Motor neuron (in vitro differentiated cells): ENCODE data around the gene FOSL2. TPM values are rescaled to one million over a fixed set of nuclear protein-coding genes. Genes with fewer than 3 reads are reported as not detected.

Experiments used
- ATAC-seq, 8 experiments: fragments of 200-7000 bp; cut with Tn5 transposase; replicated peaks in 6 of 8; 2 replicates each; pipeline ENCODE4 v1.8.0; 2021; ENCODE audit warnings: mild to moderate bottlenecking in 8 of 8, moderate library complexity in 8 of 8
- H3K27ac ChIP-seq, 2 donors: fragments of 250-450 bp; sonication (Bioruptor Pico); 2 replicates each; pipeline ENCODE4 v1.9.0; 2021; ENCODE audit warnings: antibody characterized with exemption in 2 of 2, mild to moderate bottlenecking in 2 of 2, moderate library complexity in 1 of 2
- H3K4me1 ChIP-seq, 2 donors: fragments of 250-450 bp; sonication (Bioruptor Pico); replicated peaks in 1 of 2; 2 replicates each; pipeline ENCODE4 v1.6.1; 2021; ENCODE audit warnings: antibody characterized with exemption in 2 of 2, mild to moderate bottlenecking in 2 of 2, moderate library complexity in 1 of 2
- H3K4me3 ChIP-seq, 5 donors: fragments of 250-450 bp; sonication (Bioruptor Pico); 2 replicates each; pipeline ENCODE4 v1.9.0; 2021; ENCODE audit warnings: antibody characterized with exemption in 5 of 5, mild to moderate bottlenecking in 5 of 5, moderate library complexity in 4 of 5
- WGBS, 10 experiments: fragments of 450-650 bp; shearing (Covaris generic); methylation state at CpG; one replicate each; pipeline ENCODE4 v1.0.0; 2022; 5-methylcytosine and 5-hydroxymethylcytosine counted together
- in situ Hi-C, 9 experiments: fragments of 400-800 bp; cut with MboI; loops; one replicate each; pipeline ENCODE4 v1.15.0; 2021; ENCODE audit warnings: low sequenced_read_pairs in 9 of 9, low pct_unique_long_range_greater_than_20kb in 2 of 9; ENCODE audit not compliant: unreplicated experiment in 9 of 9
- total RNA-seq, 8 experiments: library from RNA; unstranded; fragments of 300-600 nt; gene quantifications; 2 replicates each; pipeline versions ENCODE4 v1.2.3 to v1.2.4, GENCODE V29; 2022

The FOSL2 gene
- total RNA-seq: 10 to 100 TPM in 4 of 8 experiments, 1 to 10 TPM in 4; 1.6 to 67.7 (median 16.1) TPM

DNA sequence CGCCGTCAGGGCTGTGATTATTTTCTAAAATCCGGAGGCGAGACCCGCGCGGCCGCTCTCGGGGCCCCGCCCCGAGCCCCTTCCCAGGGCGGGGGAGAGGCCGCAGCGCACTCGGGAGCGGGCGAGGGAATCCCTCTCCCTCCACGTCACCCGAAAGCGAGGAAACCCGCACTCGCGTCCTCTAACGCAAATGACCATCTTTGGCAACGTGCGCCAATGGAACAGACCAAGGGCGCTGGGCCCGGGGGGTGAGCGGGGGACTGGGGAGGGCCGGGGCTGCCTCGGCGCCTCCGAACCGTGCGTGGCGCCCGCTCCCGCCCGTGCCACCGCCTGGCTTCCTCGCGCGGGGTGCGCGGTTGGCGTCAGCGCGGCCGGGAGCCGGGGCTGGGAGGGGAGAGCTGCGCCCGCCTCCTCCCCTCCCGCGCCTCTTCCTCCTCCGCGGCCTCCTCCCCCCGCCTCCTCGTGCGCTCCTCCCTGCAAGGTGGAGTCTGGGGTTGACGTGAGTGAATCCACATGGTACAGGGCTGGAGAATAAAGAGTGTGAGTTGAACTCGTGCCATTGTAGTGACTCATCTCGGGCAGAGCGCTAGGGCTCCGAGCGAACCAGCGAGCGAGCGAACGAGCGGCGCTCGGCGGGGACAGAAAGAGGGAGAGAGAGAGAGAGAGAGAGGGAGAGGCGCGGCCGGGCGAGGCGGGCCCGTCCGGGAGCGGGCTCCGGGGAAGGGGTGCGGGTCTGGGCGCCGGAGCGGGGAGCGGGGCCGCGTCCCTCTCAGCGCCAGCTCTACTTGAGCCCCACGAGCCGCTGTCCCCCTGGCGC lies at the start of gene FOSL2:
Gene FOSL2 (plus strand): TSS at position 562 of the 817 bp plus-strand sequence. CDS start 863 bp downstream, outside the sequence.
- peak within 1 kb of the TSS; percentile 45 to 79 (median 47) for H3K4me3 ChIP-seq
- peaks cover 4 to 20% of the 10 kb centered on the region in 2 donors for H3K4me1 ChIP-seq
- ATAC-seq: peak; percentile 25 to 76 (median 68)
- in situ Hi-C loops: loop anchor here in 4 of 9 experiments (10.0 to 25.0 kb wide), 3 partner anchors 678 to 698 kb away; no protein-coding TSS in a partner anchor
- 0% methylated on average over 1 of the region's 93 CpGs; no CpG with 5 or more reads in 9 of the 10 experiments for WGBS, 10 experiments
- H3K27ac ChIP-seq: peak within 1 kb of the TSS; percentile 92 to 95

DNA sequence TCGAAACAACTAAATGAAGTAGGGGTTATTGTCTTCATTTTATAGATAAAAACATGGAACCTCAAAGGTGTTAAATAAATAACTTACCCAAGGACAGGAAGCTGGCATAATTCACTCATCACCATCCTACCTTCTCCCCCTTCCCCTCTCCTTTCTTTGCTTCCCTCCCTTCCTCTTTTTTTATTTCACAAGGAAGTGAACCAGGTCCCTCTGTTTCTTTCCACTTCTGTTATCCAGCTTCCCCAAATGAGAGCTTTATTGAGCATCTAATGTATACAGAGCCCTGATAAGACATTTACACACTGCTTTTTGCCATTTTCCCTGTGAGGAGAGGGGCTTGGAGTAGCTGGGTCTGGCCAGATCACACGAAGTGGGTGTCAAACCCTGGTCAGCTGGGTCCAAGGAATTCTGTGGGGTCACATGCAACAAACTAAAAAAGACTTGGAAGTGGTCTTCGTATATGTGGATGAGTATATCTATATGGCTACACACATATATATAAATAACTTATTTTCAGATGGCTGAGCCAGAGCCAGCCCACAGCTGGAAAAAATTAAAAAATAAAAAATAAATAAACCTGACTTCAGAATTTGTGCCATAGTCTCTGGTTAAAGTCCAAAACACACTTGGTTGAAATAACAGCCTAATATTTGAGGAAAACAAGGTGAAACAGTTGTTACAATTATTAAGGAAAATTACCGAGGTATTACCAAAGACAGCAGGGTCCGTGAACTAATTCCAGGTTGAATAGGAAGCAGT lies 49.3 kb upstream of the FOSL2 start:
- no peak overlapping the region for H3K27ac ChIP-seq
- in situ Hi-C loops: no loop called here
- H3K4me3 ChIP-seq: no peak overlapping the region
- H3K4me1 ChIP-seq: peaks cover 0 to 7% of the 10 kb centered on the region in 2 donors
- no peak for ATAC-seq
- WGBS, 10 experiments: 39 to 100% (median 80%) methylated on average over 2 to 5 of the region's 5 CpGs; no CpG with 5 or more reads in 1 of the 10 experiments

DNA sequence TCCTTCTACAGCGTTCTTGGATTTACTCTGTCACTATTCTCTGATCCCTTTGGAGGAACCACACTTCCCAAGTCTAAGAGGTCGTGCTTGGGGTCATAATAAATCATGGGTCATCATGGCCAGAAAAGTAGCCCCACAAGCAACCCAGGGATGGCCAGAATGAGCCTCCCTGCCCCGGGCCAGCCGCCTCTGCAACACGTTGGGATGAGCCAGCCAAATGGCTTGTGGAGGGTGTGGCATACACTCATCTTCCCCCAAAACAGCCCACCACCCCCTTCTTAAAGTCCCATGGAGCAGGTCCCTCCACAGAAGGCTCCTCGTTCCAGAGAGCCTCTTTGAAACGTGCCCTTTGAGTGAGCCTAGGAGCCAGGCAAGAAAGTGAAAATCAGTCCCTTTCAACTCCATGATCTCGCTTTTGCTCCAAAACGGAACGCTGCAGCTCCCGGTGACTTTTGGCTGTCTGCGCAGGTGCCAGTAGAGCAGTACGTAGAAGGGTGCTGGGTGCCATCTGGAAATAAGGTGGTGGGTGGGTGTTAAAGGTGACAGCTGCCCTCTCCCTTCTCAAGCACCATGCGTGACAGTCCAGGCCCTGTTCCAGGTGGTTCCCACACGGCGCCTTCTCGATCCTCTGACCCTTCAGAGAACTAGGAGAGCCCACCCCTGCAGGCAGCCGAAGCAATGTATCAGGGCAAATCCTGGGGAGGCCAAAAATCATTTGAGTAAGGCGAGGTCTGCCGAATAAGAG lies 48.5 kb upstream of the FOSL2 start:
- in situ Hi-C loops: no loop called here
- no peak overlapping the region for H3K27ac ChIP-seq
- H3K4me3 ChIP-seq: no peak overlapping the region
- ATAC-seq: no peak
- H3K4me1 ChIP-seq: peaks cover 0 to 4% of the 10 kb centered on the region in 2 donors
- 42 to 100% (median 79%) methylated on average over 1 to 8 of the region's 20 CpGs; no CpG with 5 or more reads in 2 of the 10 experiments for WGBS, 10 experiments

DNA sequence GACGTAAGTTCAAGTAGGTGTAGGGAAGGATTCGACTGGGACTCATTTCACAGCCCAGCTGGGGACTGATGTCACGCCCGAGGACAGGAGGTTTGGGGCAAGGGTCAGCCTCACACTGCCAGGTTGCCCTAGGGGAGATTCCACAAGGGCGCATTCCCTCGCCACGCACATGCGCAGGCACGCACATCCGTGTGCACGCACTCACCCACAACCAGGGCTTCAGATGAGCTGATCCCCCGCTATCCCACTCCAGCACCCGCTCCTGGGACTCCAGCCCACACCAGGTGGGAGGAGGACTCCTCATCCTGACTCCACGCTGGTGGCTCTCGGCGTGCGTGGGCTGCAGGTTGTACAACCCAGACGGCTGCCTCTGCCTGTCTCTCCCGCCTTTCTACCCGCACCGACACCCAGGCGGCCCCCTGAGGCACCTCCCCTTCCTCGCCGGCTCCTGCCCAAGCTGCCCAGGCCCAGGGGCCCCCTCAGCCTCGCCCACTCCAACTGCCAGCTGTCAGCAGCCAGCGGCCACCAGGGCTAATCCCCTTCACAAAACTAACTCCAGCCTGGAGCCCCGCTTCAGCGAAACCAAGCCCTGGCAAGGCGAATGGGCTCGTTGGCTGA lies 47.8 kb upstream of the FOSL2 start:
- Histone ChIP-seq H3K4me3 (no peak overlapping the region), H3K27ac (no peak overlapping the region), H3K4me1 (peaks cover 0 to 4% of the 10 kb centered on the region in 2 donors)
- in situ Hi-C loops: no loop called here
- WGBS, 10 experiments: 80 to 100% (median 100%) methylated on average over 1 to 8 of the region's 30 CpGs; no CpG with 5 or more reads in 3 of the 10 experiments
- ATAC-seq: no peak

DNA sequence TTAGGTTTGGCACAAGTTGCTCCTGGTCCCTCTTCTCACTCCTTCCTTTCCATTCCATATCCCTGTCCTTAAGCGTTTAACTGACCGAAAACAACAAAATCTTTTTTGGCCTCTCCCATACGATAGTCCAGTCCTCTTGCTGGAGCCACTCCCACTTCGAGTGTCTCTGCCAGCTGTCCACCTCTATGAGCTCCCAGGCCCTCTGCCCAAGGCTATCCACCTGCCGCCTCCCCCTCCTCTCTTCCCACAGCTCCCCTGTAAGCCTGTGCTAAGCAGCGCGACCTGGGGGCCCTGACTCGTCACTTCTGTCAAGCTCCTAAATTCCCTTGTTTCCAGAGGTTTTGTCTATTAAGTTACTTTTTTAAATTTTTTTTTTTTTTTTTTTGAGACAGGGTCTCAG lies 47.0 kb upstream of the FOSL2 start:
- in situ Hi-C loops: no loop called here

DNA sequence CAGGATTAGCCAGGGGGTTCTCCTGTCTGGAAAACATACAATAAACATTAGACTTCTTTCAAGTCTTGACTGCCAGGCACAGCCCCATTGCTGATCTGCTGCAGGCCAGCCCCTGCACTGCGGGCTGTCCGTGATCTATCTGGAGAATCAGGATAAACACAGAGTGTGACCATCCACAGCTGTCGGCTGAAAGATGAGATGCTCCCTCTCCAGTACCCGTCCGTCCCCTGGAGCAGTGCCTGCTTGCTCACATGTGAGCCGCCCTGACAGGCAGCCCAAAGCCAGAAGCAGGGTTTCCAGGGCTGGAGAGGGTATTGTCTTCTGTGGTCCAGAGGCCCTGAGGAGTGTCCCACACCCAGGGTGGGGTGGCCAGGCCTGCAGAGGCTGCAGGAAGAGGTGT lies 46.1 kb upstream of the FOSL2 start:
- in situ Hi-C loops: no loop called here
- WGBS, 10 experiments: 0 to 86% (median 63%) methylated on average over 1 to 3 of the region's 6 CpGs; no CpG with 5 or more reads in 6 of the 10 experiments
- Histone ChIP-seq H3K4me1 (peaks cover 0 to 4% of the 10 kb centered on the region in 2 donors), H3K27ac (no peak overlapping the region), H3K4me3 (no peak overlapping the region)
- peak in 3 of 8 experiments; percentile 32 to 54 (median 43) for ATAC-seq

More for the DNA sequence above, 47.0 kb upstream of the FOSL2 start:
- Histone ChIP-seq H3K4me3 (no peak overlapping the region), H3K4me1 (peaks cover 0 to 4% of the 10 kb centered on the region in 2 donors), H3K27ac (no peak overlapping the region)
- 62 to 92% (median 84%) methylated on average over 2 to 7 of the region's 8 CpGs; no CpG with 5 or more reads in 2 of the 10 experiments for WGBS, 10 experiments
- no peak for ATAC-seq

DNA sequence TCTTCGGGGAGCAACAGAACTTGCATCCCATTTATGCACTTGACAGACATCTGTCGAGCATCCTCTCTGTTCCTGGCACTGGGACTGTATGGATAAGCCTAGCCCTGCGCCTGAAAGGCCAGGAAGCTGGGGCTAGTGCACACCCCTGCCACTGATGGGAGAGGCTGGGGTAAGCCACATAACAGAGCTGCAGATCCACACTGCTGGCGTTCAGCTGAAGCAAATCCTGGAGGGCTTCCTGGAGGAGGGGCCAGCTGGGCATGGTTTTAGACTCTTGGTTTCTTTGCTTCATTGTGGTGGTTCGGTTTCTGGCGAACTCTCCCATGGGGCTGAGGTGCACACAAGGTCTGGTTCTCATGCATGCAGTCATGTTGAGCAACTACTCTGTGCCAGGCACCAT lies 45.5 kb upstream of the FOSL2 start:
- WGBS, 10 experiments: 61 to 100% (median 100%) methylated on average over 1 to 3 of the region's 6 CpGs; no CpG with 5 or more reads in 4 of the 10 experiments

DNA sequence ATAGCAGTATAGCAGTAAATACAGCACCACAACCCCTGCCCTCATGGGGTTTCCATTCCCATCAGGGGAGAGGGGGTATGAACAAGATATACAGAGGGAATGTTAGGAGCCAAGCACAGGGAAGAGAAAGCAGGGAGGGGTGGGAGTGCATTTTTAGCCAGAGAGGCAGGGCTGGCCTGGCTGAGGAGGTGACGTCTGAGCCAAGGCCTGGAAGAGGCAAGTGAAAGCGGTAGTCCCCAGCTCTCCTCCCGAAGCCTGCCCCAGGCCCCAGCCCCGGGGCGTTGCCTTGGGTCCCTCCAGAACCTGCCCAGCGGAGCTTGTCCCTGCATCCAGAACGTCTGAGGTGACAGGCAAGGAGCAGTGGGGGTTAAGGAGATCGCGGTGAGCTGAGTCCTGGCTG lies 45.1 kb upstream of the FOSL2 start:
- in situ Hi-C loops: no loop called here
- 64 to 79% methylated on average over 2 to 7 of the region's 9 CpGs; no CpG with 5 or more reads in 8 of the 10 experiments for WGBS, 10 experiments
- no peak overlapping the region for H3K27ac ChIP-seq
- peaks cover 0 to 1% of the 10 kb centered on the region in 2 donors for H3K4me1 ChIP-seq
- peak in 2 of 8 experiments; percentile 13 to 14 for ATAC-seq
- no peak overlapping the region for H3K4me3 ChIP-seq

More for the DNA sequence above, 45.5 kb upstream of the FOSL2 start:
- in situ Hi-C loops: no loop called here
- Histone ChIP-seq H3K4me1 (peaks cover 0 to 4% of the 10 kb centered on the region in 2 donors), H3K4me3 (no peak overlapping the region), H3K27ac (no peak overlapping the region)
- no peak for ATAC-seq

DNA sequence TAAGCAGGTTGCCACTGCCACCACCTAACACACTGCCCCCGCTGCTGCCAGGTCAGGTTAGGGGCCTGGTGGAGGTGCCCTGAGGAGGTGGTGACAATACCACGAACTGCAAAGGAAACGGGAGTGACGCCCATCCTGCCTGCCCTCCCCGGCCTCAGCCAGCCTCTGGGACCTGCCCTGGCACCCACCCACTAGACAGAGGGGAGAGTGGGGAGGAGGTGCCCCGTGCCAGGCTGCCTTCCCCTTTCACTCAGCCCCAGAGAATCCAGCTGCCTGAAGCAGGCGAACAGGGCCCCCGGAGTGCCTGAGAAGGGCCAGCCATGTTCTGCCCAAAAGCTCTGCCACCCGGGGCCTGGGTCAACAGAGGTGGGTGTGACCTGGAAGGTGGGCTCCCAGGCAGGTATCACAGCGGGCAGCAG lies 44.5 kb upstream of the FOSL2 start:
- H3K27ac ChIP-seq: no peak overlapping the region
- no peaks in the 10 kb centered on the region for H3K4me1 ChIP-seq
- in situ Hi-C loops: no loop called here
- 50 to 70% methylated on average over 1 to 2 of the region's 10 CpGs; no CpG with 5 or more reads in 8 of the 10 experiments for WGBS, 10 experiments
- ATAC-seq: no peak
- no peak overlapping the region for H3K4me3 ChIP-seq

DNA sequence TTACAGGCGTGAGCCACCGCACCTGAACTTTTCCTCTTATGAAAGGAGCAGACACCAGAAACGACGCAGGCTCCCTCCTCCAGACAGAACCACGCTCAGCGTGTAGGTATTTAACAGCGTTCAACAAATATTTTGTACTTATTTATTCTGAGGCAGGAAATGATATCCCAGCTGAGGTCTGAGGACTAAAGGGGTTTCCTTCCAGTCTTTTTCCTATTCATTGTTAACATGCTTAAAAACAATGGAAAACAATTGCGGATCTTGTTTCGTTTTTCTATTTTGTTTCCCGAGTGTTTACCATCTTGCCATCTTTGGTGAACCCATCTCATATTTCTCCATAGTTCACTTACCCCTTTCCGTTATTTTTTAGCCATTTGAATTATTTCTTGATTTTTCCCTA lies 43.7 kb upstream of the FOSL2 start:
- ATAC-seq: no peak
- 92 to 100% (median 96%) methylated on average over 4 to 11 of the region's 11 CpGs for WGBS, 10 experiments
- Histone ChIP-seq H3K4me1 (no peaks in the 10 kb centered on the region), H3K27ac (no peak overlapping the region), H3K4me3 (no peak overlapping the region)
- in situ Hi-C loops: no loop called here

DNA sequence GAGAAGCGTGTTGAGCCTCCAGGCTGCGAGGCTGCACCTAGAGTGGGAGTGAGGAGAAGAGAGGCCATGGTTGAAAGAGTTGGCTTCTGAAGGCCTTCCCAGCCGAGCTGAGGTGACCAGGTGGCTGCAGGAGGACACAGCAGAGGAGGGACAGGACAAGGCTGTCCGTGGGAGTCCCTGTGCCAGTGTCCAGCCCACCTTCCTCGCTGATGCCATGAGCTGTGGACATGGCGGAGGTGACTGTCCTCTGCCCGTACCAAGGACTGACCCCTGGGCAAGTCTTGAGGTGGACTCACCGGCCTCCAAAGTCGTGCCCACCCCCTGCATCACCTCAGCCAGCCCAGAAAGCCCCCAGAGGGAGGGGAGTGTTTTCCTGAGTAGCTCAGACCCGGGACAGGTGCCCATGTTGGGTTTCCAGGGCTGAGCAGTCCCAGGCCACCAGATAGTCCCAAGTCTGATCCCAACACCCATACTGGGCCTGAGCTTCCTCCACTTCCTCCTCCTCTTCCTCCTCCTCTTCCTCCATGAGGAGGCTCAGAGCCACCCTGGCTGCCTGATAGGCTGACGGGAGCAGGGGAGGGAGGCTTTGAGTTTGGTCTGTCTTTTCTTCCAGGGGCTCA lies 43.0 kb upstream of the FOSL2 start:
- no peaks in the 10 kb centered on the region for H3K4me1 ChIP-seq

DNA sequence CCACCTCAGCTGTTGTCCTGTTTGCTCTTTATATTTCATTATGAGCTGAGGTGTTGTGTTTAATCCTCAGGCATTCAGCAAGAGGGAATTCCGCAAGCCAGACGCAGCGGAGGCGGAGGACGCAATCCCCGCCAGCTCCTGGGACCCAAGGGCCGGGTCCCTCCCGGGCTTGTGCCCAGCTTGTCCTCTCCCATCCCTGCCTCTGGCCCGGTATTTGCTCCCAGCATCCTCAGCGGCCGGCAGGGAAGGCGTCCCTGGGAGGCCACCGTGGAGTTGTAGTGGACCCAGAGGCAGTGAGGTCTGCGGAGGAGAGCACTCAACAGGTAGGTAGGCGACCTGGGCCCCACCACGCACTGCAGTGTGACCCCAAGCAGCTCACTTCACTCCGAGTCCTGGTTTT lies 42.5 kb upstream of the FOSL2 start:
- WGBS, 10 experiments: 69 to 90% (median 80%) methylated on average over 1 to 4 of the region's 17 CpGs; no CpG with 5 or more reads in 5 of the 10 experiments
- in situ Hi-C loops: no loop called here
- no peak overlapping the region for H3K4me3 ChIP-seq

More for the DNA sequence above, 43.0 kb upstream of the FOSL2 start:
- Histone ChIP-seq H3K27ac (no peak overlapping the region), H3K4me3 (no peak overlapping the region)
- 79 to 100% (median 89%) methylated on average over 1 to 6 of the region's 11 CpGs; no CpG with 5 or more reads in 2 of the 10 experiments for WGBS, 10 experiments
- ATAC-seq: no peak
- in situ Hi-C loops: no loop called here

More for the DNA sequence above, 42.5 kb upstream of the FOSL2 start:
- Histone ChIP-seq H3K27ac (no peak overlapping the region), H3K4me1 (peaks cover 0 to under 1% of the 10 kb centered on the region in 2 donors)
- ATAC-seq: no peak
